Activated CD8-positive, alpha-beta T cell treated with anti-CD3 and anti-CD28 coated beads for 36 hours (primary cell): ENCODE results near the gene WDR18. TPM values are rescaled to one million over a fixed set of nuclear protein-coding genes. Genes with fewer than 3 reads are reported as not detected.
"Not testable (repeated sequence)": the region's sequence is repeated elsewhere in the genome, so short reads cannot be mapped to it uniquely, and the experiment has no call there.

Experiments
- ATAC-seq: fragments of 200-7000 bp; cut with Tn5 transposase; one replicate; pipeline ENCODE4 v1.10.0; 2021; ENCODE audit warnings: mild to moderate bottlenecking, moderate library complexity
- CTCF ChIA-PET: fragments of 350-600 bp; sonication (Branson Sonifier 250); formaldehyde crosslinking; loops from one replicate; lab custom pipeline; 2021; ENCODE audit warnings: antibody characterized with exemption; lab: Charles Lee
- POLR2A ChIA-PET: fragments of 350-600 bp; sonication (Branson Sonifier 250); formaldehyde crosslinking; loops from one replicate; lab custom pipeline; 2021; ENCODE audit warnings: antibody characterized with exemption; lab: Charles Lee
- DNase-seq: peaks from one replicate; pipeline ENCODE4 v3.0.0-alpha.2; 2020
- H3K27ac Mint-ChIP-seq: one replicate; pipeline ENCODE4 v1.8.0; 2021; ENCODE audit warnings: mild to moderate bottlenecking, mixed read lengths
- H3K27me3 Mint-ChIP-seq: one replicate; pipeline ENCODE4 v1.8.0; 2021; ENCODE audit warnings: mixed read lengths
- H3K36me3 Mint-ChIP-seq: one replicate; pipeline ENCODE4 v1.8.0; 2021; ENCODE audit warnings: low read depth, mixed read lengths
- H3K4me1 Mint-ChIP-seq: one replicate; pipeline ENCODE4 v1.8.0; 2021; ENCODE audit warnings: low read depth, mixed read lengths
- H3K4me3 Mint-ChIP-seq: one replicate; pipeline ENCODE4 v1.8.0; 2021; ENCODE audit warnings: mild to moderate bottlenecking, moderate library complexity, mixed read lengths
- H3K9me3 Mint-ChIP-seq: one replicate; pipeline ENCODE4 v1.8.0; 2021; ENCODE audit warnings: mixed read lengths
- intact Hi-C: fragments of 100-400 bp; cut with micrococcal nuclease; formaldehyde crosslinking; loops from one replicate; pipeline ENCODE4 v1.10.0; 2022
- total RNA-seq, 2 experiments: library from RNA; stranded (reverse); gene quantifications; one replicate each; pipeline ENCODE4 v1.2.3, GENCODE V29; 2021
- TF ChIP-seq, protein P1 (sequence below): fragments of 200-600 bp; IDR thresholded peaks from one replicate; pipeline ENCODE4 v1.8.0; 2022; ENCODE audit warnings: antibody characterized with exemption, mild to moderate bottlenecking

WDR18 gene
- total RNA-seq, 2 experiments from 2014 or later = 75.3 to 78.1 TPM

DNA sequence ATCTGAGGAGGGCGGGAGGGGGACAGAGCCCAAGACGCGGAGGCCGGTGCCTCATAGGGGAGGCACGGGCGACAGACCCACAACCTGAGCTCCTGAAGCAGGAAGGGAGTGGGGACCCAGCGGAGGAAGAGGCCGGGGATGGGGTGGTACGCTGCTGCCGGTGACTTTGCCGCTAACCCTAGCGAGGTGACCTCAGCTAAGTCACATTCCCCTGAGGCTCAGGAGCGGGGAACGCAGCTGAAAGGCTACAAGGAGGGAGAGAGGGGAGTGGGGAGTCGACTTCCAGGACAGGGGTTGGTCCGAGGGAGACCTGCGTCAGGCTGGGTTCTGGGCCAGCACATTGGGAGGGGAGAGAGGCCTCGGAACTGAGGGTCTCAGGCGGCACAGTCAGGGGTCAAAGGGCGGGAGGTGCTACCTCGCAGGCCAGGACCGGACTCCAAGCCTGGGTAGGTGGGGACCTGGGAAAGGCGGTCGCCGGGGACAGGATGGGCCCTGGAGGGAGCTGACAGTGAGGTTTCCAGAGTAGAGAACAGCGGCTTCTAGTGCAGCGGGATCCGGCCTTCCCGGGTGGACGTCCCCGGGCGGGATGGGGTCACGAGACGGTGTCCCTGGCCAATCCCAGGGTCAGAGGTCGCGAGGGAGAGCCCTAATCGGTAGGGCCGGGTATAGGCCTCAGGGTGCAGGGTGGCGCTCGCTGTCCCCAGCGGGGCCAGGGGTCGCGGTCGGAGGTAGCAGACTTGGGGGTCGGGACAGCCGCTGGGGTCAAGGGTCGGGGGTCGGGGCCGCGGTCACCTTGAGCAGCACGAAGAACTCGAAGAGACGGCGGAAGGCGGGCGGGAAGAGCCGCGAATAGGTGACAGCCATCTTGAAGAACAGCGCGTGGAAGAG lies 36.1 kb downstream of the WDR18 start:
- Mint-ChIP-seq H3K27ac (peak overlapping the region; percentile 92), H3K36me3 (peaks cover 16% of the 10 kb centered on the region), H3K4me1 (peaks cover 37% of the 10 kb centered on the region), H3K27me3 (no peaks in the 10 kb centered on the region), H3K4me3 (peak overlapping the region; percentile 96), H3K9me3 (no peaks in the 10 kb centered on the region)
- ATAC-seq = no peak
- intact Hi-C loops = no loop called here
- ChIA-PET POLR2A (interaction anchor here (0.7 to 3.1 kb wide), 9 partner anchors 9 to 221 kb away, joined by 3 to 17 read pairs (median 4); partner anchors contain the start of genes ARHGAP45 and WDR18), CTCF (interaction anchor here (1.2 to 1.7 kb wide), 2 partner anchors 36 to 224 kb away, joined by 4 read pairs; partner anchors contain the start of gene WDR18)
- peak; percentile 53 for DNase-seq
- TF ChIP-seq, protein P1, sequence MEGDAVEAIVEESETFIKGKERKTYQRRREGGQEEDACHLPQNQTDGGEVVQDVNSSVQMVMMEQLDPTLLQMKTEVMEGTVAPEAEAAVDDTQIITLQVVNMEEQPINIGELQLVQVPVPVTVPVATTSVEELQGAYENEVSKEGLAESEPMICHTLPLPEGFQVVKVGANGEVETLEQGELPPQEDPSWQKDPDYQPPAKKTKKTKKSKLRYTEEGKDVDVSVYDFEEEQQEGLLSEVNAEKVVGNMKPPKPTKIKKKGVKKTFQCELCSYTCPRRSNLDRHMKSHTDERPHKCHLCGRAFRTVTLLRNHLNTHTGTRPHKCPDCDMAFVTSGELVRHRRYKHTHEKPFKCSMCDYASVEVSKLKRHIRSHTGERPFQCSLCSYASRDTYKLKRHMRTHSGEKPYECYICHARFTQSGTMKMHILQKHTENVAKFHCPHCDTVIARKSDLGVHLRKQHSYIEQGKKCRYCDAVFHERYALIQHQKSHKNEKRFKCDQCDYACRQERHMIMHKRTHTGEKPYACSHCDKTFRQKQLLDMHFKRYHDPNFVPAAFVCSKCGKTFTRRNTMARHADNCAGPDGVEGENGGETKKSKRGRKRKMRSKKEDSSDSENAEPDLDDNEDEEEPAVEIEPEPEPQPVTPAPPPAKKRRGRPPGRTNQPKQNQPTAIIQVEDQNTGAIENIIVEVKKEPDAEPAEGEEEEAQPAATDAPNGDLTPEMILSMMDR = no peak

DNA sequence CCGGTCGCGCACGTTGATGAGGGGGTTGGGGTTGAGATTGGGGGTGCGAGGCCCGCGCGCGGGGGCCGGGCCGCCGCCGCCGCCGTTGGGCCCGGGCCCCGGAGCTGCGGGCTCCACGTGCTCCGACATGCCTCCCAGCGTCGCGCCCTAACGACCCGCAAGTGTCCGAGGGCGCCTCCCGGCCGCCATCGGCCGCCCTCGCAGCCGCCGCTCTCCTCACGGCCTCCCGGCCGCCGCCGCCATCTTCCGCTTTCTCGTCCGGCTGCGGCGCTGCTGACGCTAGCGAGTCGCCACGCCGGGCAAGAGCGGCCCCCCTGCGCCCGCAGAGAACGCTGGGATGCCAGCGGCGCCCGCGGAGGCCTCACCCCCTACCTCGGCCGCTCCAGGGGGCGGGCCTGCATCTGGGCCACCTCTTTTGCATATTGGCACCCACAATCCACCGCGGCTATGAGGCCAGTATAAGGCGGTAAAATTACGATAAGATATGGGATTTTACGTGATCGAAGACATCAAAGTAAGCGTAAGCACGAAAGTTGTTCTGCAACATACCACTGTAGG lies 36.8 kb downstream of the WDR18 start, which contains the start of gene TMEM259:
TMEM259 (minus strand) TSS at position 256 of the 558 bp plus-strand sequence; CDS start at position 129, 127 bp downstream.
- Mint-ChIP-seq H3K36me3 (peaks cover 16% of the 10 kb centered on the region), H3K9me3 (no peaks in the 10 kb centered on the region), H3K4me1 (peaks cover 34% of the 10 kb centered on the region), H3K27ac (peak within 1 kb of the TSS; percentile 99), H3K27me3 (no peaks in the 10 kb centered on the region), H3K4me3 (peak within 1 kb of the TSS; percentile 96)
- peak; percentile 98 for DNase-seq
- peak; percentile 88 for ATAC-seq
- POLR2A ChIA-PET = interaction anchor here (0.7 to 3.1 kb wide), 19 partner anchors 8 to 249 kb away, joined by 3 to 17 read pairs (median 4); partner anchors contain the start of genes ARHGAP45 and WDR18
- CTCF ChIA-PET = interaction anchor here (1.0 to 1.7 kb wide), 4 partner anchors 37 to 223 kb away, joined by 3 to 4 read pairs (median 4); partner anchors contain the start of gene WDR18
- TF ChIP-seq, protein P1 = no peak
- intact Hi-C loops = no loop called here

DNA sequence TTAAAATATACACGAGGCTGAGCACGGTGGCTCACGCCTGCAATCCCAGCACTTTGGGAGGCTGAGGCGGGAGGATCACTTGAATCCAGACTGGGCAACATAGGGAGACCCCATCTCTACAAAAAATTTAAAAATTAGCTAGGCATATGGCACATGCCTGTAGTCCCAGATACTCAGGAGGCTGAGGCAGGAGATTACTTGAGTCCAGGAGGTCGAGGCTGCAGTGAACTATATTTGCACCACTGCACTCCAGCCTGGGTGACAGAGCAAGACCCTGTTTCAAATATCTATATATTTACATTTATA lies 39.7 kb downstream of the WDR18 start:
- H3K27ac Mint-ChIP-seq, H3K27me3 Mint-ChIP-seq, H3K4me3 Mint-ChIP-seq, H3K9me3 Mint-ChIP-seq, DNase-seq, CTCF ChIA-PET, ATAC-seq, intact Hi-C loops: not testable (repeated sequence)
- POLR2A ChIA-PET = interaction anchor here (0.8 to 8.0 kb wide), 3 partner anchors 17 to 64 kb away, joined by 3 to 55 read pairs (median 4); no protein-coding TSS in a partner anchor
- Mint-ChIP-seq H3K4me1 (peaks cover 18% of the 10 kb centered on the region), H3K36me3 (peaks cover 15% of the 10 kb centered on the region)

DNA sequence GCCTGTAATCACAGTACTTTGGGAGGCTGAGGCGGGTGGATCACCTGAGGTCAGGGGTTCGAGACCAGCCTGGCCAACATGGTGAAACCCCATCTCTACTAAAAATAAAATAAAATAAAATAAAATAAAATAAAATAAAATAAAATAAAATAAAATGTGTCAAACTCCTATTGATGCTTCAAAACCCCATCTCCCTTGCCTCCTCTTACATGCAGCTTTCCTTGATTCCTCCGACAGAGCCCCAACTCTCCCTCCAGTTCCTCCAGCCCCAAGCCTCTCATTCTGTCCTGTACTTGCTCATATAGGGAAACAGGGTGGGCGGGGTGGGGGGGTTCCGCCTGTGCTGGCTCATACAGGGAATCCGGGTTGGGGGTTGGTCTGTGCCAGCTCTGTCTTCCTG lies 40.9 kb downstream of the WDR18 start:
- H3K4me1 Mint-ChIP-seq = peaks cover 22% of the 10 kb centered on the region
- CTCF ChIA-PET, ATAC-seq, H3K4me3 Mint-ChIP-seq, H3K9me3 Mint-ChIP-seq, H3K27me3 Mint-ChIP-seq, DNase-seq, H3K27ac Mint-ChIP-seq: not testable (repeated sequence)
- peaks cover 11% of the 10 kb centered on the region for H3K36me3 Mint-ChIP-seq
- intact Hi-C loops = loop anchor here (5.0 kb wide), 1 partner anchor 52 kb away; no protein-coding TSS in a partner anchor
- POLR2A ChIA-PET = interaction anchor here (0.8 to 8.0 kb wide), 5 partner anchors 16 to 132 kb away, joined by 3 to 68 read pairs (median 6); partner anchors contain the start of genes ABCA7, MED16 and RNU6-9

DNA sequence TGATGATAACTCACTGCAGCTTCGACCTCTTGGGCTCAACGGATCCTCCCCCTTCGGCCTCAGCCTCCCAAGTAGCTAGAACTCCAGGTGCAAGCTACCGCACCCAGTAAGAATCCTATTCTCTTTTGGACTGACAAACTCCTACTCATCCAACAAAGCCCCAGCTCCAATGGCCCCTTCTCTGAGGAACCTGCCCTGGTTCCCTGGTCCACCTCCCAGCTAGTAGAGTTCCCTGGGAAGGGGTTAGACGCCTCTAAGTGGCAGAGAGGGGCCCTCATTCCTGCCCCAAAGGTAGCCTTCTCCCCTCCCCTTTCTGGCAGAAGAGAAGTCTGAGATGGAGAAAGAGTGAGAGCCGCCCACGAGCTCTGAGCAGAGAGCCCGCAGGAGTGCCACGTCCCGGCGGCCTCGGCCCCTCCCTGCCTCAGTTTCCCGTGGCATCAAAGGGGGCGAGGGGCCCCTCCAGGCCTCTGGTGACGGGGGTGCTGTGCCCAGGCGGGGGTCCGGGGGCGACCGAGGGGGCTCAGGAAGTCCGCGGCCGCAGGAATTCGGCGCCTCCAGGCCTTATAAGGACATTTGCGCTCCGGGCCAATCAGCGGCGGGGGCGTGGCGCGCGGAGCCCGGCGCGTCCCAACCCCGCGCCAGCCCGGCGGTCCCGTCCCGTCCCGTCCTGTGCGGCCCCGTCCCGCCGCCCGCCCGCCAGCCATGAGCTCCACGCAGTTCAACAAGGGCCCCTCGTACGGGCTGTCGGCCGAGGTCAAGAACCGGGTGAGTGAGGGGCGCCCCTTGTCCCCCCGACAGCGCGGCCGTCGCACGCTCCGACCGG lies 42.0 kb downstream of the WDR18 start, which contains the start of gene CNN2:
CNN2 (plus strand) TSS at position 649 of the 823 bp plus-strand sequence; CDS start at position 703, 54 bp downstream.
- Mint-ChIP-seq H3K9me3 (no peaks in the 10 kb centered on the region), H3K4me3 (peak within 1 kb of the TSS; percentile 89), H3K36me3 (peaks cover 12% of the 10 kb centered on the region), H3K27me3 (no peaks in the 10 kb centered on the region), H3K27ac (peak within 1 kb of the TSS; percentile 90), H3K4me1 (peaks cover 31% of the 10 kb centered on the region)
- intact Hi-C loops = loop anchor here (5.0 kb wide), 1 partner anchor 51 kb away; no protein-coding TSS in a partner anchor
- TF ChIP-seq, protein P1 = no peak
- CTCF ChIA-PET = interaction anchor here (0.8 to 3.3 kb wide), 6 partner anchors 11 to 230 kb away, joined by 3 to 14 read pairs (median 4); no protein-coding TSS in a partner anchor
- ATAC-seq = peak; percentile 47
- POLR2A ChIA-PET = interaction anchor here (0.6 to 8.0 kb wide), 12 partner anchors 13 to 371 kb away, joined by 3 to 68 read pairs (median 4); partner anchors contain the start of genes ABCA7, ARHGAP45, GPX4 and MED16
- peak; percentile 79 for DNase-seq
